DND-41 (cell line): ENCODE data around the gene KCNJ1.

Source experiments
- CTCF ChIP-seq: IDR thresholded peaks from 2 replicates; pipeline ENCODE4 v1.5.1; 2012; ENCODE audit warnings: borderline replicate concordance, low read length, moderate library complexity, mild to moderate bottlenecking; ENCODE audit not compliant: poor library complexity, severe bottlenecking; ENCODE audit errors: extremely low read depth
- EZH2 ChIP-seq: IDR thresholded peaks from 3 replicates; pipeline ENCODE4 v1.6.1; 2012; ENCODE audit warnings: borderline replicate concordance, low read depth, mild to moderate bottlenecking, moderate library complexity, low read length, inconsistent platforms; ENCODE audit not compliant: severe bottlenecking

- TF ChIP-seq CTCF (no peak), EZH2 (no peak)
Measured at GRCh38 chr11:128806506-128807261, 60.4 kb downstream of the KCNJ1 start.
